ENCODE results near the gene SMPD4.
"Not testable (repeated sequence)": the region's sequence is repeated elsewhere in the genome, so short reads cannot be mapped to it uniquely, and the experiment has no call there.

The SMPD4 gene

GRCh38 chr2:130181880-130182682, 679 bp upstream of the SMPD4 start, which contains the start of gene MZT2B:
MZT2B (plus strand) TSS chr2:130182262; CDS start chr2:130182283, 21 bp downstream.
- not testable (repeated sequence) for FAIRE-seq
- peak; percentile 61; the same call in 1 of the 2 replicates for TF ChIP-seq POLR2A (IDR thresholded peaks at IDR 0.05; ENCODE audit: low read depth, low read length)
- peak; percentile 2; the same call in 1 of the 2 replicates for TF ChIP-seq TAF1 (IDR thresholded peaks at IDR 0.05; ENCODE audit: low read depth, low read length)
- TF ChIP-seq POLR2AphosphoS5 (IDR thresholded peaks at IDR 0.05; ENCODE audit: low read depth, low read length), result peak; percentile 59; the same call in 1 of the 2 replicates
- peak; percentile 89 for DNase-seq (ENCODE audit: insufficient read length, low spot score)

DNA sequence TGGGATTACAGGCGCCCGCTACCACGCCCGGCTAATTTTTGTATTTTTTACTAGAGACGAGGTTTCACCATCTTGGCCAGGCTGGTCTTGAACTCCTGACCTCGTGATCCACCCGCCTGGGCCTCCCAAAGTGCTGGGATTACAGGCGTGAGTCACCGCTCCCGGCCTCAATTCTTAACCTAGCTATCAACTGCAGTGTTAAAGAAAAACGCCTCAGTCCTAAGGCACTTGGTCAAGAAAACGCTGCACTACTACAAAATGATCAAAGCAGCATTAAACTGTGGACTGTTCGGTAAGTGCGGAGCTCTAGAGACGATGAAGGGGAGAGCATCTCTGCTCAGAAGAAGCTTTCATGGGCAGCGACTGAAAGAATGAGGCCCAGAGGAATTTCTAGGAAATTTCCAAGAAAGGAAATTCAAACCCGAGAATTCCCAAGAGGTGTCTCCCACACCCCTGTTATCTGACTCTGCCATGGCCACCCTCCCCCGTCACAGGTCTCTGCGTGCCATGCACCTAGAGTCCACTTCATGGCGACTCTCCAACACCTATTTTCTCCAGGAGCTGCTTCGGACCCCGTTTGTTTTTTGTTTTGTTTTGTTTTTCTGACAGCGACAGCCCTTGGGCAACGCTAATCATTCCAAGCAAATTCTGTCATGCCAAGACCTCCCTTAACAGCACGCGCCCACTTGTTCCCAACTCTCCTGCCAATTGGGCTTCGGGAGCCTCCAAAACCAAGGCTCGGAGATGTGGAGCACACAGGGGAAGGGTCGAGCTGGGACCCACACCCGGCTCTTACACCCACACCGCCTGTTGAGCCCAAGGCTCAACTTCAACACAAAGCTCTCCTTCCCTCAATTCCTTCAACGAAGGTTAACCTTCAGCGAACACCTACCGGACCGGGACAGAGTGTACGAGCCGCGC, 738 bp downstream of the SMPD4 start:
- DNase-seq (ENCODE audit: insufficient read length, low spot score); FAIRE-seq: not testable (repeated sequence)

DNA sequence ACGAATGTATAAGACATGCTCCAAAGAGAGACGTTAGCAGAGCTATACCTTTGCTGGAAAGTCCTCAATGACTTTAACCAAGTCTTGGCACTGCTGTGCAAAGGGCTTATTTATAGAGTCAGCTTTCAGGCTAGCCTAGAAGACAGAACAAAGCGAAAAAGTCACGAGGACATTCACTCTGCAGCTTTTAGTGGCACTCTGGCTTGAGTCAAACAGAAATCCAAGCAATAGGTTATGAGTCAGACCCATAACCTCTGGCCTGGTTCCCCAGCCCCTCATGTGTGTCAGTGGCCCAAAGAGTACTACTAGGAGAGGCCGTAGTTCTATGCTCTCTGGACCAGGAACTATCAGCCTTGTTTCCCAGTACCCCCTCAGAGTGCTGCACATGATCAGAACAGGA, 6.5 kb downstream of the SMPD4 start:
- FAIRE-seq, result peak; percentile 54
- DNase-seq (ENCODE audit: insufficient read length, low spot score), result not testable (repeated sequence)

- DNase-seq (ENCODE audit: insufficient read length, low spot score) (no peak), FAIRE-seq (no peak)
- TF ChIP-seq POLR2A (IDR thresholded peaks at IDR 0.05; ENCODE audit: low read depth, low read length), result no peak
- no peak for TF ChIP-seq SPI1 (IDR thresholded peaks at IDR 0.05; ENCODE audit: low read depth, low read length)
- no peak for TF ChIP-seq POLR2AphosphoS5 (IDR thresholded peaks at IDR 0.05; ENCODE audit: low read depth, low read length)
- TF ChIP-seq POU2F2 (IDR thresholded peaks at IDR 0.05; ENCODE audit: low read depth, low read length), result no peak
- TF ChIP-seq TAF1 (IDR thresholded peaks at IDR 0.05; ENCODE audit: low read depth, low read length), result no peak
- no peak for TF ChIP-seq PAX5 (IDR thresholded peaks at IDR 0.05; ENCODE audit: insufficient read depth, low read length, severe bottlenecking)
Observed at GRCh38 chr2:130169896-130170295, 11.5 kb downstream of the SMPD4 start.

DNA sequence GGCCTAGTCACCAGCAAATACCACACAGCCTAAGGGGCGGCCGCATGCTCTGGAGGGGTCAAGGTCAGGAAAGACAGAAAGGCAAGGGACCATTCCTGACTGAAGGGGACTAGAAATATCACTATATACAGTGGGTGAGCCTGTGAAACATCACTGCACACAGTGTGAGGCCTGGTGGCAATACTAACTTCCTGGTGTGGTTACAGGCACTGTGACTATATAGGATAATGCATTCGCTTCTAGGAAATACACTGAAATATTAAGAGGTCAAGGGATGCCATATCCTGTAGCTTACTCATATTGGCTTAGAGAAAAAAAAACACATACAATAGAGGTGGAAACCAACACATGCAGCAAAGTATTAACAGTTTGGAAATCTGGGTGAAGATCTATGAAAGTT, 12.2 kb downstream of the SMPD4 start:
- not testable (repeated sequence) for DNase-seq (ENCODE audit: insufficient read length, low spot score); FAIRE-seq

DNA sequence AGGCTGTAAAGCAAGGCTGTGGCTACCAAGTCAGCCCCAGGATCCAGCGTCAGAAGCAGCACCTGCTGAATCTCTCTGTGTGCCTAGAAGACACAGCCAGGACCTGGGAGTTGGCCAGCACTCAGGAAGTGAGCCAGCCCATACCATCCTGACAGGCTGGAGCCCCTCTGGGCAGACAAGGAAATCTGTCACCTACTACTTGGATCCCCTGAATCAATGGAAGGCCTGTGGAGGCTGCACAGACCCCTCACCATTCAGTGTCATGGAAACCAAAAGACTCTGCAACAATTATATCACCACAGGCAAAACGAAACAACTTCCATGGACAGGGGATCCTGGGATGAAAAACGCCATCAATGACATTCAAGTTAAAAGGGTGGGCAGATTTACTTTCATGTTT, 14.8 kb downstream of the SMPD4 start:
- DNase-seq (ENCODE audit: insufficient read length, low spot score); FAIRE-seq: not testable (repeated sequence)

- DNase-seq (ENCODE audit: insufficient read length, low spot score), result no peak
- TF ChIP-seq POU2F2 (IDR thresholded peaks at IDR 0.05; ENCODE audit: low read depth, low read length), result no peak
- no peak for TF ChIP-seq POLR2AphosphoS5 (IDR thresholded peaks at IDR 0.05; ENCODE audit: low read depth, low read length)
- no peak for TF ChIP-seq TAF1 (IDR thresholded peaks at IDR 0.05; ENCODE audit: low read depth, low read length)
- no peak for TF ChIP-seq POLR2A (IDR thresholded peaks at IDR 0.05; ENCODE audit: low read depth, low read length)
- TF ChIP-seq PAX5 (IDR thresholded peaks at IDR 0.05; ENCODE audit: insufficient read depth, low read length, severe bottlenecking), result no peak
- no peak for TF ChIP-seq SPI1 (IDR thresholded peaks at IDR 0.05; ENCODE audit: low read depth, low read length)
- FAIRE-seq, result no peak
Observed at GRCh38 chr2:130165293-130166016, 15.9 kb downstream of the SMPD4 start.

- FAIRE-seq (no peak), DNase-seq (ENCODE audit: insufficient read length, low spot score) (no peak)
- TF ChIP-seq SPI1 (IDR thresholded peaks at IDR 0.05; ENCODE audit: low read depth, low read length) (no peak), PAX5 (IDR thresholded peaks at IDR 0.05; ENCODE audit: insufficient read depth, low read length, severe bottlenecking) (no peak), POLR2A (IDR thresholded peaks at IDR 0.05; ENCODE audit: low read depth, low read length) (no peak), POLR2AphosphoS5 (IDR thresholded peaks at IDR 0.05; ENCODE audit: low read depth, low read length) (no peak), POU2F2 (IDR thresholded peaks at IDR 0.05; ENCODE audit: low read depth, low read length) (no peak), TAF1 (IDR thresholded peaks at IDR 0.05; ENCODE audit: low read depth, low read length) (no peak)
Observed at GRCh38 chr2:130162968-130163367, 18.4 kb downstream of the SMPD4 start.

- FAIRE-seq; DNase-seq (ENCODE audit: insufficient read length, low spot score): not testable (repeated sequence)
Observed at GRCh38 chr2:130162486-130162885, 18.9 kb downstream of the SMPD4 start.

DNA sequence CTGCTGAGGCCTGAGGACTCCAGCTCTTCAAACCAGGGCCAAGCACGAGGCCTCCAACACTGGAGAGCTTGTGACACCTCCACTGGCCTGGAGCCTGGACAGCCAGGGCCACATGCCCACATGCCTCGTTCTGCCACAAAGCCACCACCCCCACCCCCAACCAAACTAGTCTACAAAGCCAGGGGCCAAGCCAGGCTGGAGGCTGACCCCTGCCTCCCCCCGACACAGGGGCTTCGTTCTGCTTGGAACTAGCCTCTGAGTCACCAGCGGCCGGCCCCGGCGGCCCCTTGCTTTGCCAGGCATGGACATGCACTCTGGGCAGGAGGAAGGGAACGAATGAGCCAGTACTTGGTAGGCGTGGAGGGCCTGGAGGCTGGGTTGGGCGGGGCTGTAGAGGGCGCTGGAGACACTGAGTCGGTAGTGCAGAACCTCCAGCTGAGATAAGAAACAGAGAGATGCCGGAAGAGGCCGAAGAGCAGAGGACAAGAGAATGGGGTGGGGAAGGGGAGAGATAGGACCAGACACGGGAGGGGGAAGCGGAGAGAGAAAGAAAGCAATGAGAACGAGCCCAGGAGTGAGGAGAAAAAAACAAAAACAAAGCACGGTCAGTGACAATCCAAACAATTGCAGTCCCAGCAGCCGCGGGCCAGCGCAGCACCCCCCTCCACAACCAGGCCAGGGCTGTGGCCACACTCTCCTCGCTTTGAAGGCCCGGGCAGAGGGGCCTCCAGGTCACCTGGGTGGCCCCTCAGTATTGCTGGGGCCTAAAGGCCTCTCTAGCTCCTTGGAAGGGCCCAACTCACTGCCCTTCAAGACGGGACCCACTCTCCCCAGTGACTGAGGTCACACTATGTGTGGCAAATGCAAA, 20.3 kb downstream of the SMPD4 start:
- not testable (repeated sequence) for DNase-seq (ENCODE audit: insufficient read length, low spot score); FAIRE-seq

All from GM12891 (cell line).